ENCODE results near the gene AKR7A2.

Gene AKR7A2

DNA sequence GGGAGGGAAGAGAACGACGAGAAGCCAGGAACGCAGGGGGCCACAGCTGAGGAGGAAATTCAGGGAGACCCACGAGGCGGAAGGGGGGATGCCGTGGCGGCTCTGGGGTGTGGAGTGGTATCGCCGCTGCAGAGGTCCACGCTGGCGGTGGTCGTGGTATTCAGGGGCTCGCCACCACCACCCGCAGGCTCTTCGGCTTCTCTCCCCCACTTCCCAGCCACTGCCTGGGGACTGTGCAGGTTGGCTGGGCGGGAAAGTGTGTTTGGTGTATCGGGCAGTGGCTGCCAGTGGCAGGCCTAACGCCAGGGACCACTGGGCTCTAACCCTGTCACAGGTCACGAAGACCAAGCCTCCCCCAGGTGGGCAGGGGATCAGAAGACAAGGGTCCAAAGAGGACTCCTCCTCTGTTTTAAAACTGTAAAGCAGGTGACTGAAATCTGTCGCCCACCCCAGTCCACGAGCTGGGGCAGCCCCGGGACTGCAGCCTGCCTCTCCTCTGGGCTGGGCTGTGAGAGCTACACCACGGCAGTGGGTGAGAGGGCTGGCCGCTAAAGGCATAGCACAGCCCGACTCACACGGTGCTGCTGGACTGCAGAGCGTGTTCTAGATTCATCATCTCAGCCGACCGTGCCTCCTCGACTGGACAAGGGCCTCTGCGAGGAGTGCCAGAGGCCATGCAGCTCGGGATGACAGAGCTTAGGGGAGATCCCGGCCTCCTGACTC, 31.1 kb upstream of the AKR7A2 start:
- no peak for DNase-seq

DNA sequence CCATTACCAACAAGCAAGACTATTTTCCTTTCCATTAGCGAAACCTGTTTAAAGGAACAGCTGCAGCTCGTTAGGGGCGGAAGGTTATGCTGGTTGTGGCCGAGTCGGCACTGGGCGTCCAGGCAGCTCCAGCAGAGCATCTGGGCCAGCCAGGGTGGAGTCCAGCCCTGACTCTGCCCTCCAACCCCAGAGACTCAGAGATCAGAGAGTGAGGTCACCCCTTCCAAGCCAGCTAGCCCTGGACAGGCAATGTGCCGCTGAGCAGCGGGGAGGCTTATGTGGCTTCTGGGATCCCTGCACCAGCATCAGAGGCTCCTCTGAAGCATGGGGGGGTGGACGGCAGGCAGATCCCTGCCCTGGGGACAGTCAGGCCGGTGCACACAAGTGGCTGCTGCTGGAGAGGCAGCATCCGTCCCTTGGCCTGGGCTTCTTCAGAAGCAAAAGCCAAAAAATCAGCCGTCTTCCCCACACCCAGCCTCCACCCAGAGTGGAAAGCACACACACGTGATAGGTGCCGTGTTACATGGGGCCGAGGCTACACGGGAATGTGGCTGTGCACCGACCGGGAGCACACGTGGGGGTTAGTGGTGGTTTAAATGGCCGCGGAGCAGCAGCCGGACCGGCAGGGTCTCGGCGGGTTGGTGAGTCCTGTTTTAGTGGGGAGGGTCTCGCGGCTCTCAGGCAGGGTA, 30.3 kb upstream of the AKR7A2 start:
- no peak for DNase-seq

DNA sequence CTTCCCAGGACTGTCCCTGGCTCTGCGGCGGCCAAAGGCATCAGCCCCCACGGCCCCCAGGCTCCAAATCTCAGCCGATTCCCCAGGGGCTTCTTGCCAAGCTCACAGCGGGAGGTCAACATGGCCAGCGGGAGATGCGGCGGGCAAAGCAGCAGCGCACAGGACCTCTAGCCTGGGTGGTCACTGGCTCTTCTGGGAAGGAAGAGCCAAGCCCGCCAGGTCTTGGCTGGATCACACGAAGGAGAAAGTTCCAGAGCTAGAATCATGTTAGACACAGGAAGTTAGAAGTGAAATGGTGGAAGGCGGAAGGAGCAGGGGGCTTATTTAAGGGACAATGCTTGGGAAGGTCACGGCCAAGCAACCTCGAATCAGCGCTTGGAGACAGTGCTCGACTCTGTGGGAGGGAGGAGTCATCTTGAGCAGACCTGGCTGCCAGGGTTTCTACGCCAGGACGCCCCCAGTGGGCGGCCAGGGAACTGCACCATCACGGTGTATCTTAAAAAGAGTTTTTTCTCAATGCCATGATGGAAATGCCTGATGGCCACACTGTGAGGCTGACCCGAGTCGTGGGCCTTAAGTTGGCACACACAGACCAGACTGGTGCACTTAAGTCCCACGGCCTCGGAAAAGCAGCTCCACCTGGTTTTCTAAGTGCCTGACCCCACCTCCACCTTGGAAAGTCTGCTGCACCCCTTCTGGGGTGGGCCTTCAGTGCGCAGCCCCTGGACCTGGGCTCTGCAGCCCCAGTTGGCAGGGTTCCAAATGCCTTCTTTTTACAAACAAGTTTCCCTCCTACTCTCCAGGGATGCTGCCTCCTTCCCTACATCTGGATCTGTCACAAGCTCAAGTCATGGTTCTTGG, 29.5 kb upstream of the AKR7A2 start:
- DNase-seq, result no peak

DNA sequence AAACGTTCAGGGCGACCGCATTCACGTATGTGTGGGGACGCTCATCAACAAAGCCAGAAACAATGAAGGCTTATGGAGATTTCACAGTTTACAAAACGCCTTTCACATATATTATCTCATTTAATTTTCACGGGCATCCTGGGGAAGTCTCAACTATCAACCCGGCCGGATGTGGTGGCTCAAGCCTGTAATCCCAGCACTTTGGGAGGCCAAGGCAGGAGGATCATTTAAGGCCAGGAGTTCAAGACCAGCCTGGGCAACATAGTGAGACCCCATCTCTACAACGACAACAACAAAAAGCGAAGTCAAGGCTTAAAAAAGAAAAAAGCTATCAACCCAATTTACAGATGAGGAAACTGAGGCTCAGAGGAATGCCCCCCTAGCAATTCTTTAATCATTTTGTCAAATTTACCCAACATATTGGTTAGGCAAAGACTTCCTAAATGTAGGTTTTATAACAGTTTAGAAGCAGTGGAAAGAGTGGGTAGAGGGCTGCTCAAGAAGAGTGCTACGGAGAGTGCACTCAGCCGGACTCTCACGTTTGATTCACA, 28.5 kb upstream of the AKR7A2 start:
- no peak for DNase-seq

GRCh38 chr1:19339214-19339861, 27.4 kb upstream of the AKR7A2 start:
- no peak for DNase-seq

DNA sequence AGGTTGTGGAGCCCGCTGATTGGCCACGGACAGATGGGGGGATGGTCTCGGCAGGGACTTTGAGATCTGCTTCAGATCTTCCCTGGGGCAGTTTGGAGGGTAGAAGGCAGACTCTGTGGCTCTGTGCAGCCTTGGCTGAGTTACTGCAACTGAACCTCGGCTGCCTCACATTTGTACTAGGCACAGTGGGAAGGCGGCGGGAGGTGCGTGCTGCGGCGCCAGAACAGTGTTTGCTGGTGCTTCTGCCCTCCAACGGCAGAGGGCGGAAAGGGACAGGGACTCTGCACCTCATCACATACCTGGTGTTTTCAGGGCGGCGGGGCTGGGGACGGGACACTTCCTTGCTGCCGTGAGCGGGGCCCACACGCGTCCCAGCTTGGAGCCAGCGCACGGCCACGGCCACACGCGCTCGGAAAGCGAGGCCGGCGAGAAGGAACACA, 26.4 kb upstream of the AKR7A2 start:
- no peak for DNase-seq

- no peak for DNase-seq
These were observed 25.3 kb upstream of the AKR7A2 start for GRCh38 chr1:19337289-19337688.

- DNase-seq, result no peak
These were observed 24.6 kb upstream of the AKR7A2 start for GRCh38 chr1:19336543-19336942.

GRCh38 chr1:19333587-19334354, 21.8 kb upstream of the AKR7A2 start:
- DNase-seq, result no peak

DNA sequence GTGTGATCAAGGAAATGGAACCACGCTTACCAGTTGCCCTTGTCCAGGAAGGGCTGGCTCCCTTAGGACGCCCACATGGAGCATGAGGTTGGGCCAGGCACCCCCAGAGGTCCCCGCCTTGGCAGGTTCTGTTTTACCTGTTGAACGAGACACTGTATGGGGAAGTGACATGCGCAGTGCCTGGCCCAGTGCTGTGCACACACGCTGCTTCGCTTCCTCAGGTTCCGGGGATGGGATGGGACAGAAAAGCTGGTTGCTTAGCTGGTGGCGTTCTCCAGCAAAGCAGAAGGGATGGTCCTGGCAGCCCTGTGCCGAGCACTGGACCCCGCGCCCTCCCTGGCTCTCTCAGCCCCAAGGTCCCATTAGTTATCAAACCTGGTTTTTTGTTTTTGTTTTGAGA, 20.9 kb upstream of the AKR7A2 start:
- DNase-seq, result no peak

DNA sequence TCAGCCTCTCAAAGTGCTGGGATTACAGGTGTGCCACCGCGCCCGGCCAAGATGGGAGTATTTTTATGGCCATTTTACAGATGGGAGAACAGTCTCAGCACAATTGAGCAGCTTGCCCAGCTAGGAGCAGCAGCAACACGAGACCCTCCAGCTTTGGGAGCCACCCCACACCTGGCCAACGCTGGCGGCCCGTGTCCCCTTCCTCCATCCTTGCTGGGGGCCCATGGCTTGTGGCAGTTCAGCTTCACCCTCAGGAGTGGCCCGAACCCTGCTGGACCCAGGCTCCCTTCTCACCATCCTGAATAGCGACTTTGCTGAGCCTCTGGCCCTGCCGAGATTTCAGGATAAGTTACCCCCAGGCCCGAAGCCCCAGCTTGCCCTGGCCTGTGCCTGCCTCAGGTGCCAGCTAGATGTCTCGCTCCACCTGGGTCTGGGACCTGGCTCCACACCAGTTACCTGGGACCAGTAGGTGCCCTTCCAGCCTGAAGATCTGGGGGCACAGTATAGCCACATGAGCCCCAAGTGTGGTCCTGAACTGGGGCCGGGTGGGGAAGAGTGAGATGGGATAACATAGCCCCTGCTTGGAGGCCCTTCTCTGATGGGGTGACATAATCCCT, 19.4 kb upstream of the AKR7A2 start:
- DNase-seq, result no peak

GRCh38 chr1:19330449-19331135, 18.6 kb upstream of the AKR7A2 start:
- DNase-seq, result no peak

DNA sequence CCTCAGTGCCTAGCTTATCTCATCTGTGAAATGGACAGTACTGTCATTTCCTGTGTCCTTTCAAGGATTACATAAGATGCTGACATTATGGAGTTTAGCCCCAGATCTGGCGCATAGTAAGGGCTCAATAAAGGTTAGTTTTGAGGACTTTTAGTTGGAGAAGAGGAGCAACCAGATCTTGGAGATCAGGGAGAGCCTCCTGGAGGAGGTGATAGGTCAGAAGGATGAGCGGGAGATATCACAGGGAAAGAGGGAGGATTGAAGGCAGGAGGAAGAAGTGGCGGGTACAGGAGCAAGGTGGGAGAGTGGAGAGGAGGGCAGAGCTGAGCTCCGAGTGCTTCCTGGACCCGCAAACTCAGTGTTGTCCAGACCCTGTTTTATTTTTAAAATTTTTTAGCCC, 17.7 kb upstream of the AKR7A2 start:
- no peak for DNase-seq

DNA sequence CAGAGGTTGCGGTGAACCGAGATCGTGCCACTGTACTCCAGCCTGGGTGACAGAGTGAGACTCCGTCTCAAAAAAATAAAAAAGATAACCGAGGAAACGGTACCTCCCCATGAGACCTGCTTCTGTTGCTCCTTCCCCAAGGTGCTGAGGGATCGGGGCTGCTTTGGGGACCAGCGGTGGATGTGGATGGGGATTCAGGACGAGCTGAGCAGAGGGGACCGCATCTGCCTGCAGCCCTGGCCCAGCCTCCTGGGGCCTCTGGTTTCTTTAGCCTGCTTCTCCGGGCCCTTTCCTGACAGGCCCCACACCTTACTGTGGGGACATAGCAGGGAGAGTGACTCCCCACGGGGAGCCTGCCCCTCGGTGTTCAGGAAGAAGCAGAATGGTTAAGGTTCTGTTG, 17.2 kb upstream of the AKR7A2 start:
- no peak for DNase-seq

DNA sequence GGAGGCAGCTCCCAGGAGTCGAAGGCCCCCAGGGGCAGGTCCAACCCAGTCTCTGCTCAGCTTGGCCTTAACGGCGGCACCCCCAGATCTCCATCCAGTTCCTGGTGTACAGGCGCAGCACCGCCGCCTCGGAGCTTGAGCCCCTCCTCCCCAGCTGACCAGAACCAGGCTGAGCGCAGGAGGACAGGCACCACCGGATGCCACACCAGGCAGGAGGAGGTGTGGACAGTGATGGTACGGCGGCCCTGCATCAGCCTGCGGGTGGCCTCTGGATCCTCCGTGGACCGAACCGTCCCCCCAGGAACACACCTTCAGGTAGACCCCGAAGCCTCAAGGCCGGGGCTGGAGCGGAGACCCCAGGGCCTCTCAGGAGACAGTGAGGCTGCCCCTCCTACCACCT, 16.5 kb upstream of the AKR7A2 start:
- DNase-seq, result no peak

GRCh38 chr1:19327736-19328135, 15.8 kb upstream of the AKR7A2 start:
- no peak for DNase-seq

DNA sequence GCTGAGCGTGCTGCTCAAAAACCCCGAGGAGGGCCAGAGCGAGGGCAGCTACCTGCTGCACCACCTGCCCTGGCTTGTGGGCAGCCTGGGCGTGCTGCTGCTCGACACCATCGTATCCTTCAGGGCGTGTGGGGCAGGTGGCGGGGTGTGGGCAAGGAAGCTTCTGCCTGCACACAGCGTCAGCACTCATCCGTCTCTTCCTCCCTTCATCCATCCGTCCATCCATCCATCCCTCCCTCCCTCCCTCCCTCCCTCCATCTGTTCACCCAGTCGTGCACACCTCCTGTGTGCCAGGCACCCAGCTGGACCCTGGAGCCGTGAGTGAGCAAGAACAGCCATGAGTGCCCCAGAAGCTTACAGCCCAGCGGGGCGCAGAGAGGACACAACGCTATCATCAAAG, 15.4 kb upstream of the AKR7A2 start:
- no peak for DNase-seq

- DNase-seq, result no peak
These were observed 14.8 kb upstream of the AKR7A2 start for GRCh38 chr1:19326748-19327065.

DNA sequence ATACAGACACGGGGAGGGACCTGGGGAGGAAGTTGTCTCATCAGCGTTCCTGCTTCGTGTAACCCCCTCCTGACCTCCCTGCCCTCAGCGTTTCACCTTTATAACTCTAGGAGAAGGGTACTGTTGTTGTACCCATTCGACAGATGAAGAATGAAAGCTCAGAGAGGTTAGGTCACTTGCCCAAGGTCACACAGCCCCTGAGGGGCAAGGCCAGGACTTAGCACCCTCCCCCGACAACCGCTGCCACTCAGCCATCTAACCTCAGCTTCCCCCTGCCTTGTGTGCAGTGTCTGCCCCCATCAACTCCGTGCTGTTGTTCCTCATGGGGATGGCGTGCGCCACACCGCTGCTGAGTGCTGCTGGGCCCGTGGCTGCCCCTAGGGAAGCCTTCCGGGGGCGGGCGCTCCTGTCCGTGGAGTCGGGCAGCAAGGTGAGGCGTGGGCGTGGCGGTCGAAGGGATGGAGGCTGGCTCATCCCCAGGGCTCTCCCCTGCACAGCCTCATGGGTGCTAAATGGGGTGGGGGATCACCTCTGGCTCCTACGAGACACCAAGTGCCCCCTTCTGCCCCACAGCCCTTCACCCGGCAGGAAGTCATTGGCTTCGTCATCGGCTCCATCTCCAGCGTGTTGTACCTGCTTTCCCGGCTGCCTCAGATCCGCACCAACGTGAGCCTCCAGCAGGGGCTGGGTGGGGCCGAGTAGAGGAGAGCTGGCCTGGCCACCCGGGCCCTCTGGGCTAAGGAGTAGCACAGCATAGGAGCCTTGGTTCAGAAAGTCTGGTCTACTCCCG, 14.2 kb upstream of the AKR7A2 start:
- no peak for DNase-seq

GRCh38 chr1:19325368-19325957, 13.5 kb upstream of the AKR7A2 start:
- no peak for DNase-seq
